ENCODE data around the gene ANXA10.

ANXA10 gene

DNA sequence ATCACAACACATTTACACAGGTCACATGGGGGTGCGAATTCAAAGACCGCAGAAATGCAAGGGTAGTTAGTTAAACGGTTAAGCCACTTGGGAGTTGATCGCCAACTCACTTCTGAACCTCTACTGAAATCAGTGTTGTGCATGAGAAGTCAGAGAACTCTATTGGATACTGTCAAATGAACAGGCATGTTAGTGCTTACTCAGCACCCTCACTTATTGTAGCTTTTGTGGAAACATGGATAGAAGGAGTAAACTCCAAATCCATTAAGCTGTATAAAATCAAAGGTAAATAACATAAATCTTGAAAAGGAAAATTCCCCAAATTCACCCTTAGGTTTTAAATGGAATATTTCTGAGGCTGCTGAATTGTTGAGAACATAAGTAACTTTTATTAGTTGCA, 17.5 kb upstream of the ANXA10 start:
- no peaks in the 10 kb centered on the region for H3F3A ChIP-seq (ENCODE audit: low read depth)
- no peaks in the 10 kb centered on the region for H3K36me3 ChIP-seq (ENCODE audit: insufficient read depth, low read length)
- no peaks in the 10 kb centered on the region for H3K9me3 ChIP-seq (ENCODE audit: insufficient read depth, low read depth, low read length)
- no peak overlapping the region for H3K9ac ChIP-seq (ENCODE audit: low read depth, low read length, poor library complexity, severe bottlenecking)
- H3K4me1 ChIP-seq (ENCODE audit: insufficient read depth, low read length, poor library complexity, severe bottlenecking), result no peaks in the 10 kb centered on the region
- H3K9me2 ChIP-seq (replicated peaks; ENCODE audit: low read depth, low read length), result no peaks in the 10 kb centered on the region
- no peak for TF ChIP-seq EZH2phosphoT487 (IDR thresholded peaks at IDR 0.05; ENCODE audit: borderline replicate concordance)
- TF ChIP-seq, protein P1, sequence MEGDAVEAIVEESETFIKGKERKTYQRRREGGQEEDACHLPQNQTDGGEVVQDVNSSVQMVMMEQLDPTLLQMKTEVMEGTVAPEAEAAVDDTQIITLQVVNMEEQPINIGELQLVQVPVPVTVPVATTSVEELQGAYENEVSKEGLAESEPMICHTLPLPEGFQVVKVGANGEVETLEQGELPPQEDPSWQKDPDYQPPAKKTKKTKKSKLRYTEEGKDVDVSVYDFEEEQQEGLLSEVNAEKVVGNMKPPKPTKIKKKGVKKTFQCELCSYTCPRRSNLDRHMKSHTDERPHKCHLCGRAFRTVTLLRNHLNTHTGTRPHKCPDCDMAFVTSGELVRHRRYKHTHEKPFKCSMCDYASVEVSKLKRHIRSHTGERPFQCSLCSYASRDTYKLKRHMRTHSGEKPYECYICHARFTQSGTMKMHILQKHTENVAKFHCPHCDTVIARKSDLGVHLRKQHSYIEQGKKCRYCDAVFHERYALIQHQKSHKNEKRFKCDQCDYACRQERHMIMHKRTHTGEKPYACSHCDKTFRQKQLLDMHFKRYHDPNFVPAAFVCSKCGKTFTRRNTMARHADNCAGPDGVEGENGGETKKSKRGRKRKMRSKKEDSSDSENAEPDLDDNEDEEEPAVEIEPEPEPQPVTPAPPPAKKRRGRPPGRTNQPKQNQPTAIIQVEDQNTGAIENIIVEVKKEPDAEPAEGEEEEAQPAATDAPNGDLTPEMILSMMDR (conservative IDR thresholded peaks at IDR 0.05; ENCODE audit: low read length), result no peak
- no peaks in the 10 kb centered on the region for H4K20me1 ChIP-seq (ENCODE audit: insufficient read depth, low read length, poor library complexity, severe bottlenecking)
- H2AFZ ChIP-seq (ENCODE audit: low read length), result no peak overlapping the region
- no peak overlapping the region for H3K4me3 ChIP-seq (ENCODE audit: low read length, poor library complexity, severe bottlenecking)
- no peak overlapping the region for H3K4me2 ChIP-seq (ENCODE audit: low read depth, low read length, poor library complexity, severe bottlenecking)
- no peaks in the 10 kb centered on the region for H3K79me2 ChIP-seq (ENCODE audit: insufficient read depth, low read length)
- no peaks in the 10 kb centered on the region for H3K27me3 ChIP-seq (ENCODE audit: insufficient read depth, low read length, poor library complexity, severe bottlenecking)

DNA sequence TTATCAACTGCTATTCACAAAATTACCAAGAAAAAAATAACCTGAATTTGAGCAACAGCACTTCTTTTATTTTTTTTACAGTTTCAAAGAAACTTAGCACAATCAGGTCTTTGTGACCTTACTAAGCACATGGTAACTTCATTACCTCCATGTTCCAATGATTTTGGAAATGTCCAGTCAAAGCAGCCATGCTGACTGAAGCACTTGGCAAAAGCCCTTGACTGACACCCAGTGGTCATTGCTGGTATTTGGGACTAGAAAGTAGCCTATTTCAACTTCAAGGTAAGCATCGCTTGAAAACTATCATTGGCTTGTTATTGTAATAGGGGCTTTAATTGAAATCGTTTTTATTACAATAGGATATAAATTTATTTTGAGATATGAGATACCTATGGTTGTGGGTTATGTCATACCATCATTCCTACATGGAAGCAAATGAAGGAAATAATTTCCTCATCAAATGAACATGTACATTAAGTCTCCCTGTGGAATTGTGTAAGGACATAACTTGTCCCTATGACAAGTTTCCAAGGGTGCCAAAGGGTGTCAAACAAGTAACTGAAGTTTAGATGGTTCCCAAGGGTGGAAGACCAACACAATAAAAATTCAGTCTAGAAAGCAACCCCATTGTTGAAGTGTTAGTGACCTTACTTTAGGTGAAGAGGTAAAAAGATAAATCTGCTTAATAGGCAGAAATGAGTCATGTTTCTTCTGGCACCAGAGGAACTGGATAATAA, 15.2 kb upstream of the ANXA10 start:
- H2AFZ ChIP-seq (ENCODE audit: low read length), result no peak overlapping the region
- no peak for TF ChIP-seq EZH2phosphoT487 (IDR thresholded peaks at IDR 0.05; ENCODE audit: borderline replicate concordance)
- TF ChIP-seq, protein P1 (conservative IDR thresholded peaks at IDR 0.05; ENCODE audit: low read length), result peak; percentile 97

DNA sequence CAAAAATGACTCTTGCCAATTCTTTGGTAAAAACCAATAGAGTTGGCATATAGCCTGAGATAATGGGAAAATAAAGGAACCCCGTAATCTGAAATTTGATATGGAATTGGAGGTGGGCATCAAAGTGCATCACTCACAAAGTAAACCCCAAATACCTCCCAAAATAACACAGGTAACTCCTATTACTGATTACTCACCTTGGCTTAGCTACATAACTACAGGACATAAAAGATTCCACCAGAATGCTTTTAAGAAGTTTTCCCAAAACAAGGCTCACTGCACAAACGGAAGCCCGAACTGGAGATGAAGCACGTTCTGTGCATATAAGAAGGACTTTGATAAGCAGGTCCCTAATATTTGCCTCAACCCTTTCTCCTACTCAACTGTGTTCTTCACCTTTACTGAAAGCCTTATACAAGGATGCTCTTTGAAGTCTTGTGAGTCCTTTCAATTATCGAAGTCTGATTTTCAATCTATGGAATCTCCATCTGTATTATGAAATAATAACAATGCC, 14.6 kb upstream of the ANXA10 start:
- Histone ChIP-seq H3F3A (ENCODE audit: low read depth) (no peaks in the 10 kb centered on the region), H4K20me1 (ENCODE audit: insufficient read depth, low read length, poor library complexity, severe bottlenecking) (no peaks in the 10 kb centered on the region), H3K79me2 (ENCODE audit: insufficient read depth, low read length) (no peaks in the 10 kb centered on the region), H3K9me3 (ENCODE audit: insufficient read depth, low read depth, low read length) (no peaks in the 10 kb centered on the region), H3K36me3 (ENCODE audit: insufficient read depth, low read length) (no peaks in the 10 kb centered on the region), H3K9me2 (replicated peaks; ENCODE audit: low read depth, low read length) (no peaks in the 10 kb centered on the region), H3K4me3 (ENCODE audit: low read length, poor library complexity, severe bottlenecking) (no peak overlapping the region), H2AFZ (ENCODE audit: low read length) (no peak overlapping the region), H3K9ac (ENCODE audit: low read depth, low read length, poor library complexity, severe bottlenecking) (no peak overlapping the region), H3K4me2 (ENCODE audit: low read depth, low read length, poor library complexity, severe bottlenecking) (no peak overlapping the region), H3K27me3 (ENCODE audit: insufficient read depth, low read length, poor library complexity, severe bottlenecking) (no peaks in the 10 kb centered on the region), H3K4me1 (ENCODE audit: insufficient read depth, low read length, poor library complexity, severe bottlenecking) (no peaks in the 10 kb centered on the region)
- TF ChIP-seq EZH2phosphoT487 (IDR thresholded peaks at IDR 0.05; ENCODE audit: borderline replicate concordance), result no peak
- TF ChIP-seq, protein P1 (conservative IDR thresholded peaks at IDR 0.05; ENCODE audit: low read length), result no peak

More for the DNA sequence above, 15.2 kb upstream of the ANXA10 start:
- H3K4me3 ChIP-seq (ENCODE audit: low read length, poor library complexity, severe bottlenecking), result no peak overlapping the region
- no peaks in the 10 kb centered on the region for H3K9me2 ChIP-seq (replicated peaks; ENCODE audit: low read depth, low read length)
- H3K4me1 ChIP-seq (ENCODE audit: insufficient read depth, low read length, poor library complexity, severe bottlenecking), result no peaks in the 10 kb centered on the region
- no peaks in the 10 kb centered on the region for H4K20me1 ChIP-seq (ENCODE audit: insufficient read depth, low read length, poor library complexity, severe bottlenecking)
- H3F3A ChIP-seq (ENCODE audit: low read depth), result no peaks in the 10 kb centered on the region
- no peaks in the 10 kb centered on the region for H3K79me2 ChIP-seq (ENCODE audit: insufficient read depth, low read length)
- no peaks in the 10 kb centered on the region for H3K36me3 ChIP-seq (ENCODE audit: insufficient read depth, low read length)
- H3K9ac ChIP-seq (ENCODE audit: low read depth, low read length, poor library complexity, severe bottlenecking), result no peak overlapping the region
- no peaks in the 10 kb centered on the region for H3K27me3 ChIP-seq (ENCODE audit: insufficient read depth, low read length, poor library complexity, severe bottlenecking)
- H3K4me2 ChIP-seq (ENCODE audit: low read depth, low read length, poor library complexity, severe bottlenecking), result no peak overlapping the region
- H3K9me3 ChIP-seq (ENCODE audit: insufficient read depth, low read depth, low read length), result no peaks in the 10 kb centered on the region

Measured in Loucy (cell line).